Tibial nerve (tissue), 4 donors: ENCODE measurements around the gene HOXA5.

ENCODE experiments used
- CTCF ChIP-seq, 5 experiments: fragments of 200-600 bp in 3 of 5; fragments of 450-650 bp in 2 of 5; sonication (generic) in 3 of 5; IDR thresholded peaks; one replicate each; pipeline ENCODE4 v1.5.1; 2016 to 2019; ENCODE audit warnings: antibody characterized with exemption in 5 of 5, mild to moderate bottlenecking in 3 of 5, moderate library complexity in 2 of 5
- EP300 ChIP-seq, 2 donors: sonication (generic); formaldehyde crosslinking; IDR thresholded peaks; one replicate each; pipeline ENCODE4 v1.6.1; 2017; ENCODE audit warnings: antibody characterized with exemption in 2 of 2, mild to moderate bottlenecking in 1 of 2

- no peak for TF ChIP-seq EP300 (IDR thresholded peaks at IDR 0.05)
- TF ChIP-seq CTCF (IDR thresholded peaks at IDR 0.05) = no peak
These were observed 5.5 kb upstream of the HOXA5 start for GRCh38 chr7:27148756-27149641.
